GM18951 (cell line): ENCODE results near the gene PCGF6.
"Not testable (repeated sequence)": the region's sequence is repeated elsewhere in the genome, so short reads cannot be mapped to it uniquely, and the experiment has no call there.

Experiments used
- POLR2A ChIP-seq: IDR thresholded peaks from 4 replicates; pipeline ENCODE4 v1.6.1; 2011; ENCODE audit warnings: mild to moderate bottlenecking; ENCODE audit not compliant: insufficient read length, insufficient read depth; ENCODE audit errors: extremely low read depth
- in situ Hi-C: fragments of 300-500 bp; cut with MboI; formaldehyde crosslinking; loops from one replicate; pipeline ENCODE4 v1.12.0; 2022; ENCODE audit warnings: low sequenced_read_pairs, mixed read lengths, inconsistent platforms; ENCODE audit not compliant: unreplicated experiment

Gene PCGF6

GRCh38 chr10:103355906-103356599 is 5.1 kb upstream of the PCGF6 start:
- in situ Hi-C loops, result no loop called here
- no peak for TF ChIP-seq POLR2A

- in situ Hi-C loops, result not testable (repeated sequence)
Measured at GRCh38 chr10:103354567-103354966, 3.6 kb upstream of the PCGF6 start.

- no peak for TF ChIP-seq POLR2A
- in situ Hi-C loops, result no loop called here
Measured at GRCh38 chr10:103353281-103353680, 2.3 kb upstream of the PCGF6 start.

- in situ Hi-C loops, result no loop called here
- no peak for TF ChIP-seq POLR2A
Measured at GRCh38 chr10:103350175-103350516, 794 bp downstream of the PCGF6 start.

- no peak for TF ChIP-seq POLR2A
Measured at GRCh38 chr10:103336370-103336769, 14.6 kb downstream of the PCGF6 start.

GRCh38 chr10:103334567-103334966 is 16.4 kb downstream of the PCGF6 start:
- in situ Hi-C loops, result no loop called here
- no peak for TF ChIP-seq POLR2A

More at GRCh38 chr10:103336370-103336769, 14.6 kb downstream of the PCGF6 start:
- in situ Hi-C loops, result no loop called here

GRCh38 chr10:103333934-103334520 is 16.9 kb downstream of the PCGF6 start:
- in situ Hi-C loops, result no loop called here

GRCh38 chr10:103327906-103328305 is 23.0 kb downstream of the PCGF6 start:
- no peak for TF ChIP-seq POLR2A
- in situ Hi-C loops, result no loop called here

More at GRCh38 chr10:103333934-103334520, 16.9 kb downstream of the PCGF6 start:
- no peak for TF ChIP-seq POLR2A

GRCh38 chr10:103316087-103316486 is 34.9 kb downstream of the PCGF6 start:
- in situ Hi-C loops, result no loop called here
- no peak for TF ChIP-seq POLR2A

- in situ Hi-C loops, result no loop called here
- TF ChIP-seq POLR2A, result no peak
Measured at GRCh38 chr10:103310197-103310596, 40.7 kb downstream of the PCGF6 start.

- TF ChIP-seq POLR2A, result no peak
- in situ Hi-C loops, result no loop called here
Measured at GRCh38 chr10:103307594-103307993, 43.3 kb downstream of the PCGF6 start.

GRCh38 chr10:103295374-103296015 is 55.4 kb downstream of the PCGF6 start:
- in situ Hi-C loops, result no loop called here
- no peak for TF ChIP-seq POLR2A

GRCh38 chr10:103291588-103291987 is 59.4 kb downstream of the PCGF6 start:
- no peak for TF ChIP-seq POLR2A

GRCh38 chr10:103287992-103288391 is 62.9 kb downstream of the PCGF6 start:
- in situ Hi-C loops, result no loop called here

More at GRCh38 chr10:103291588-103291987, 59.4 kb downstream of the PCGF6 start:
- in situ Hi-C loops, result no loop called here

GRCh38 chr10:103284170-103284569 is 66.8 kb downstream of the PCGF6 start:
- in situ Hi-C loops, result no loop called here
- TF ChIP-seq POLR2A, result no peak

More at GRCh38 chr10:103287992-103288391, 62.9 kb downstream of the PCGF6 start:
- TF ChIP-seq POLR2A, result no peak
